GM19438 (cell line): ENCODE data around the gene TTLL3.

Experiments used
- ATAC-seq: cut with Tn5 transposase; IDR thresholded peaks from one replicate; pipeline ENCODE4 v1.9.1; 2021; ENCODE audit warnings: low read depth; ENCODE audit not compliant: unreplicated experiment

Gene TTLL3

GRCh38 chr3:9781551-9781950, 28.5 kb upstream of the TTLL3 start:
- no peak for ATAC-seq

- ATAC-seq = no peak
Measured at GRCh38 chr3:9781978-9782603, 28.0 kb upstream of the TTLL3 start.

- no peak for ATAC-seq
Measured at GRCh38 chr3:9782770-9783169, 27.3 kb upstream of the TTLL3 start.

- ATAC-seq = no peak
Measured at GRCh38 chr3:9783954-9784353, 26.1 kb upstream of the TTLL3 start.

- ATAC-seq = no peak
Measured at GRCh38 chr3:9784965-9785364, 25.1 kb upstream of the TTLL3 start.

- ATAC-seq = no peak
Measured at GRCh38 chr3:9785602-9786001, 24.5 kb upstream of the TTLL3 start.

GRCh38 chr3:9786209-9786739, 23.8 kb upstream of the TTLL3 start:
- no peak for ATAC-seq

GRCh38 chr3:9786825-9787669, 23.0 kb upstream of the TTLL3 start:
- no peak for ATAC-seq

GRCh38 chr3:9787714-9788113, 22.3 kb upstream of the TTLL3 start:
- ATAC-seq = no peak

- ATAC-seq = no peak
Measured at GRCh38 chr3:9791127-9791526, 18.9 kb upstream of the TTLL3 start.

- ATAC-seq = no peak
Measured at GRCh38 chr3:9791790-9792404, 18.2 kb upstream of the TTLL3 start.

- ATAC-seq = peak; percentile 82
Measured at GRCh38 chr3:9792405-9793160, 17.5 kb upstream of the TTLL3 start, which contains the start of the genes ARPC4 and TADA3. TSS of gene ARPC4 (plus strand) at chr3:9793082. CDS start at chr3:9793122, 40 bp downstream. TSS of gene TADA3 (minus strand) at chr3:9792473. CDS start at chr3:9791466, 1,007 bp downstream.

GRCh38 chr3:9793161-9793781, 16.8 kb upstream of the TTLL3 start:
- no peak for ATAC-seq

GRCh38 chr3:9794400-9794799, 15.7 kb upstream of the TTLL3 start:
- no peak for ATAC-seq

GRCh38 chr3:9795207-9795606, 14.9 kb upstream of the TTLL3 start:
- ATAC-seq = no peak

- no peak for ATAC-seq
Measured at GRCh38 chr3:9797196-9797945, 12.7 kb upstream of the TTLL3 start.

GRCh38 chr3:9800529-9800928, 9.5 kb upstream of the TTLL3 start:
- ATAC-seq = no peak

GRCh38 chr3:9803494-9803893, 6.6 kb upstream of the TTLL3 start:
- no peak for ATAC-seq

GRCh38 chr3:9804996-9805395, 5.1 kb upstream of the TTLL3 start:
- ATAC-seq = no peak
